SK-MEL-5 (cell line): ENCODE measurements around the gene LBP. TPM values are rescaled to one million over a fixed set of nuclear protein-coding genes. Genes with fewer than 3 reads are reported as not detected.

Experiments used
- DNase-seq: peaks from one replicate; pipeline ENCODE4 v3.0.0-alpha.2; 2016; ENCODE audit warnings: low read depth, low spot score
- in situ Hi-C: cut with HindIII; loops from 2 replicates; pipeline ENCODE4 v1.10.0; 2016; ENCODE audit warnings: low sequenced_read_pairs, high pct_unique_total_duplicates, low pct_unique_long_range_greater_than_20kb
- total RNA-seq: library from RNA; depleted of rRNA; stranded (reverse); fragments of >200 nt; shearing (Covaris generic); gene quantifications from 2 replicates; pipeline ENCODE4 v1.2.3, GENCODE V29; 2014

LBP gene
- total RNA-seq, 1 experiment from 2014 or later = not detected

- no peak for DNase-seq
- in situ Hi-C loops = no loop called here
Measured at GRCh38 chr20:38342216-38342615, 4.1 kb upstream of the LBP start.

GRCh38 chr20:38342713-38343310 is 3.5 kb upstream of the LBP start:
- in situ Hi-C loops = no loop called here
- DNase-seq = no peak

DNA sequence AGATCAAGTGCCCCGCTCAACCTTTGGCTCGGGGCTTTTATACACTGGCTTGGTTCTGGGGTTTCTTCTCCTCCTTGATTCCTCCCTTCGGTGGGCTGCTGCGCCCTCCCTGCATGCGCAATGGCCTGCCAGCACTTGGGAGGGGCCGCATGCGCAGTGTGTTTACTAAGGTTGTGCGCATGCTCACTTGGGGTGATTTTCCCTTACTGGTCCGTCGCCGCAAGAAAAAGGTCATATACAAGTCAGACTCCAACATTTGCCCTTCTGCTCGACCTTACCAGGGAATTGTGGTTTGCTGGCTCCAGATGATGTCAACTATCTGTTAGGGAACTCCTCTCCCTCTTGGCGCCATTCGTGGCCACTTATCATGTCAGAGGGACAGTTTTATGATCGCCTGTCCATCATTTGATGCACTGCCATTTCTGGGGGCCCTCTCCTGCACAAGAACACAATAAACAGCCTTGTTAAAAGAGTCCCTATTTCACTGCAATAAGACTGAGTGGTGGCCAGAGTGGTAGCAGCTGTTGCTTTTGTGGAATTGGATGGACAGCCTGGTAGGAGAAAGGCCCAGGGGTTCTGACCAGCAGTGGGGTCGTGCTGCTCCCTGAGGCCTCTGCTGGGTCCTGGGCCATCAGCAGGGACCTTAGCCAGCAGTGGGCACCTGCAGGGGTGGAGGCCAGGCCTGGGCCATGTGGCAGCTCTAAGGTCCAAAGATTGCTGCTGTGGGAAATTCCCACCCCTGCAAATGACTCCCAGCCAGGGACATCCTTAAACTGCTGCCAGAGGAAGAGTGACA is 2.8 kb upstream of the LBP start:
- in situ Hi-C loops = no loop called here
- no peak for DNase-seq

DNA sequence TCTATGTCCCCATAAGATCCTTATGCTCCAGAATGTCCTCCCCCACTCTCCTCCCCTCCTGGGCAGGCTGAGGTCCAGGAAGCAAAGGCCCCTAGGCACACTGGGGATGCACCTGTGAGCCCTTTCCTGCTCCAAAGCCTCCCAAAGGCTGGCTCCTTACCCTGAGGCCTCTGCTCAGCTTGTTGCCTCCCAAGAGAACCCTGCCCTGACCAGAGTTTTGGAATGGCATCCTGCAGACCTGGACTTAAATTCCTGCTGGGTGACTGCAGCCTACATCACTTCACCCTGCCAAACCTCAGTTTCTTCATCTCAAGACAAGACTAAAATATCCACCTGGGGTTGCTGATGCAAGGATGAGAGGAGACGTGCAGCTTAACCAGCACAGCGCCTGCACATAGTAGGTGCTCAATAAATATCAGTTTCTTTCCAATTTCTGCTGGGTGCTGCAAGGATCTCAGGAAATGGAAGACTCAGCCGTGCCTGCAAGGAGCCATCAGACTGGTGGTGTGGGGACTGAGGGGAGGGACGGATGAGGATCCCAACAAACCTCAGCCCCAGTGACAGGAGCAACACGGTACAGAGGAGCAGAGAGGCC is 2.1 kb upstream of the LBP start:
- in situ Hi-C loops = no loop called here
- DNase-seq = no peak

GRCh38 chr20:38345643-38346042 is 639 bp upstream of the LBP start:
- no peak for DNase-seq
- in situ Hi-C loops = no loop called here

DNA sequence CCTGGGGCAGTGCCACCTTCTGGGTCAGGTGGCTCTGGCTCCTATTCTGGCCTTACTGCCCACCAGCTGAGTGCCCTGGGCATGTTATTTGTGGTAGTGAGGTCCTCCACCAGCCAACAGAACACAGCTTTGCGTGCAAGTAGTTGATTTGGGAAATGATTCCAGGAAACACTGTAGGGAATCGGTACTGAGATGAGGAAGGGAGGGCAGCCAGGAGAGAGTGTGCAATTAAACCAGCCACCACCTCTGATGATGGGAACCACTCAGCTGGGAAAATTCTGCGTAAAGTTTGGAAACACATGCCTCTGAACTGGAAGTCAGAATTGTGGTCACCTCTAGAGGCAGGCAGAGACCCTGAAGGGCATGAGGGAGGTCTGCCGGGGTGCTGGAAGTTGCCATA is 459 bp downstream of the LBP start:
- no peak for DNase-seq
- in situ Hi-C loops = no loop called here

DNA sequence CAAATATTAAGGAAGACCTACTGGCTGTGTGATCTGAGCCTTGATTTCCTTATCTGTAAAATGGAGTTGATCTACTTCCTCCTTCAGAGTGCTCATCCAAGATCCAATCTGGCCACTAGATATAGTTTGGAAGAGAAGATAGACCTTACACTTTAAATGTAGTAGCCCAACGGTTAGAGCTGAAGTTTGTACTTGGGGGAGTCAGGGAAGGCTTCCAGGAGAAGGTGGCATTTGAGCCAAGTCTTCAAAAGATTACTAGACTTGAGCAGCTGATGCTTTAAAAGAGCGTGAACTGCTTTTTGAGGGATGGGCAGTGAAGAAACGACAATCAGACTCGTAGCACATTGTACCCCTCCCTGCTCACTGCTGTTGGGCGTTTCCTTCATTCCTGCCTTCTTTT is 3.6 kb downstream of the LBP start:
- in situ Hi-C loops = no loop called here

GRCh38 chr20:38350879-38351775 is 4.8 kb downstream of the LBP start:
- DNase-seq = no peak
- in situ Hi-C loops = no loop called here

More for the DNA sequence above, 3.6 kb downstream of the LBP start:
- DNase-seq = no peak

- no peak for DNase-seq
- in situ Hi-C loops = no loop called here
Measured at GRCh38 chr20:38353316-38353715, 7.0 kb downstream of the LBP start.

- in situ Hi-C loops = no loop called here
- DNase-seq = no peak
Measured at GRCh38 chr20:38354227-38354626, 7.9 kb downstream of the LBP start.

DNA sequence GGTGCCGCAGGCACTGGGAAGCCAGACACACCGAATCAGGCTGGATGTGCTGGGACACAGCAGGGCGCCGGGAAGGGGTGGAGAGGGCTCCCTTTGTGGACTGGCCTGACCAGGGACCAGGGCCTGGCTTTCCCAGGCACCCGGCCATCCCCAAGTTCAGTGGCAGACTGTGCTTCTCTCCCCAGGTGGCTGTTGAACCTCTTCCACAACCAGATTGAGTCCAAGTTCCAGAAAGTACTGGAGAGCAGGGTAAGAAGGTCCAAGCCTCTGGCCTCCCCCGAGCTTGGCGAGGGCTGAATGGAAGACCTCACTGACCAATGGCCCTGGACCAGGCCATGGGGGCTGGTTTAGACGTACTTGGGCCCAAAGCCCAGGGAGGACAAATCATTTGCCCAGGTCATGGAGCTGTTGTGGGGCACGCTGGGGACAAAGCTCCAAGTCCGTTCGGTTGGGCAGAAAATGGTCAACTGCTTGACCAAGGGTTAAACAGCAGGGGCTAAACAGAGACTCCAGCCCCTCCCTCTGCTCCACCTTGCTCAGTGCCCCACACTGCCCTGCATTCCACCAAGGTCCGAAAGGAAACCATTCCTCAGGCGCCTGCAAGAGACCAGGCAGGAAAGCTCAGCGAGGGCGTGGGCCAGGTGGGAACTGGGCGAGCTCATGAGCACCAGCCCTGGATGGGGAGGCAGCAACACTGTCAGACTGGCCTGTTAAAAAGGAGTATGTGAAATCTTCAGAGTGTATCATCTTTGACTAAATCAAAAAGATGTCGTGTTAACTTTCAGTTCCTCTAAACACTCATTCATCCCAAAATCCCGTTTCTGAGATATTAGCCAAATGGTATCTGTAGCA is 9.1 kb downstream of the LBP start:
- in situ Hi-C loops = no loop called here
- DNase-seq = no peak

DNA sequence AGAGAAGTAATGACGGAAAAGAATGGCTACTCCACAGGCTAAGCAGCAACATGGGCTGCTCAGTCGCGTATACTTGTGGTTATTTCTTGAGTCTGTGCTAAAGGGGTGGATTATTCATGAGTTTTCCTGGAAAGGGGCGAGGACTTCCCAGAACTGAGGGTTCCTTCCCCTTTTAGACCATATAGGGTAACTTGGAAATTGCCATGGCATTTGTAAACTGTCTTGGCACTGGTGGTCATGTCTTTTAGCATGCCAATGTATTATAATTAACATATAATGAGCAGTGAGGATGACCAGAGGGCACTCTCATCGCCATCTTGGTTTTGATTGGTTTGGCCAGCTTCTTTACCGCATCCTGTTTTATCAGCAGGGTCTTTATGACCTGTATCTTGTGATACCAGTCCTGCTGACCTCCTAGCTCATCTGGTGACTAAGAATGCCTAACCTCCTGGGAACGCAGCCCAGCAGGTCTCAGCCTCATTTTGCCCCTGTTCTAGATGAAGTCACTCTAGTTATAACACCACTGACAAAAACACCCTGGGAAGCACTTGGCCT is 11.4 kb downstream of the LBP start:
- in situ Hi-C loops = no loop called here
- DNase-seq = peak; percentile 61

DNA sequence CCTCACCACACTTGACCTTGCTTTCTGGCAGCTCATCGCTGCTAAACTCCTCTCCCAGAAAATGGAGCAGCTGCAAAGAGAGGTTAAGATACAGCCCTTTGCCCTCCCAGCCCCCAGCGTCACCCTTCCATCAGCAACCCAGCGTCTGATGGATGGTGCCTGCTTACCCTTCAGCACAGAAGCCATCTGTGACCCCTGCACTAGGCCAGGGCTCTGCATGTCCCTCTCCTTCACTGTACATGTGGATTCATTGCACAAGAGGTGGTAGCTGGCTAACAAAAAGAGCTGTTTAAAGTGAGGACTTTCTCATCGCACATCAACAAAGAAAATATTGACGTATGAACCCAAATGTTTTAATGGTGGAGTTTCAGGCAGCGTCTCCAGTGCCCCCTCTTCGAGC is 12.3 kb downstream of the LBP start:
- DNase-seq = no peak
- in situ Hi-C loops = no loop called here

GRCh38 chr20:38363004-38363747 is 16.9 kb downstream of the LBP start:
- in situ Hi-C loops = no loop called here
- no peak for DNase-seq

DNA sequence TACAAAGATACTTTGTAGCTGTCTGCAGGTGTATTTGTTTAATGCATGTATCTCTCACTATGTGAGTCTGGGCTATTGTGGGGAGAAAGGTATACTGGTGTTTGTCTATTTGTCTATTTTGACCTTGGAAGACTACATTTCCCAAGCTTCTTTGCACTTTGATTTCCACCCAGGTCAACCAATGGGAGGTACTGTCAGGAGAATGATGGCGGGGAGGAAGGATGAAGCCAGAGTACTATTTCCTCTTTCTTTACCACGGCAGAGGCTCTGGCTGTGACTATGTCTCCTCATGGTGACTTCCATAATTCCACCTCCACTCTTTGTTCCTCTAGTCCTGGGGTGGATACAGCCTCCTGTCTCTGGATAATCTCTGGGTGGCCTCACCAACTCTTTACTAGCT is 23.1 kb downstream of the LBP start:
- DNase-seq = peak; percentile 43

GRCh38 chr20:38372806-38373205 is 26.5 kb downstream of the LBP start:
- in situ Hi-C loops = no loop called here
- no peak for DNase-seq

More for the DNA sequence above, 23.1 kb downstream of the LBP start:
- in situ Hi-C loops = no loop called here
